K562 (cell line): ENCODE results near the gene PI4KA. TPM values are rescaled to one million over a fixed set of nuclear protein-coding genes. Genes with fewer than 3 reads are reported as not detected.

Source experiments
- ADNP ChIP-seq: fragments of 200-800 bp; sonication (Bioruptor generic); IDR thresholded peaks from 2 replicates; pipeline ENCODE4 v1.6.1; 2016; ENCODE audit warnings: missing genetic modification characterization, missing compliant biosample characterization
- CBX5 ChIP-seq: IDR thresholded peaks from 2 replicates; pipeline ENCODE4 v1.6.1; 2014; ENCODE audit warnings: low read depth, borderline replicate concordance
- CTCF ChIP-seq, 3 experiments: IDR thresholded peaks in 2 of 3; conservative IDR thresholded peaks in 1 of 3; 2 replicates each; pipeline ENCODE4 v1.5.1; 2011 to 2012; ENCODE audit warnings: low read length in 3 of 3, mild to moderate bottlenecking in 3 of 3, control low read depth in 2 of 3, improper control_type of control experiment in 1 of 3, inconsistent platforms in 1 of 3, low read depth in 1 of 3, mixed read lengths in 1 of 3, moderate library complexity in 1 of 3; ENCODE audit not compliant: insufficient read depth in 2 of 3
- DMBX1 ChIP-seq: fragments of 250-450 bp; sonication (Bioruptor Pico); IDR thresholded peaks from 2 replicates; pipeline ENCODE4 v1.8.0; 2022; ENCODE audit warnings: inconsistent platforms, mild to moderate bottlenecking, moderate library complexity, borderline replicate concordance
- ETV6 ChIP-seq, 3 experiments: fragments of 150-350 bp in 1 of 3; sonication (generic) in 1 of 3; formaldehyde crosslinking in 1 of 3; IDR thresholded peaks; 2 replicates each; pipeline versions ENCODE4 v1.6.1 to v1.8.0; 2014 to 2022; ENCODE audit warnings: borderline replicate concordance in 2 of 3, low read depth in 2 of 3, antibody characterized with exemption in 1 of 3, low read length in 1 of 3, mild to moderate bottlenecking in 1 of 3, missing genetic modification reagents in 1 of 3
- EWSR1 ChIP-seq: fragments of 450-650 bp; IDR thresholded peaks from 2 replicates; pipeline ENCODE4 v1.6.1; 2018; ENCODE audit warnings: borderline replicate concordance, mild to moderate bottlenecking, low read depth, moderate library complexity; ENCODE audit not compliant: partially characterized antibody
- FOXP4 ChIP-seq: sonication (generic); formaldehyde crosslinking; IDR thresholded peaks from 2 replicates; pipeline ENCODE4 v1.8.0; 2022; ENCODE audit warnings: mild to moderate bottlenecking, missing genetic modification reagents, borderline replicate concordance
- IFI16 ChIP-seq: fragments of 250-450 bp; sonication (Bioruptor Pico); IDR thresholded peaks from 2 replicates; pipeline ENCODE4 v2.1.2; 2022; ENCODE audit warnings: mild to moderate bottlenecking, inconsistent platforms
- KDM5B ChIP-seq: fragments of 200-600 bp; sonication (generic); IDR thresholded peaks from 2 replicates; pipeline ENCODE4 v1.6.1; 2012; ENCODE audit warnings: low read depth, mild to moderate bottlenecking, moderate library complexity, low read length, control low read depth, inconsistent platforms; ENCODE audit not compliant: insufficient replicate concordance
- MCM7 ChIP-seq, 2 experiments: fragments of 450-650 bp; IDR thresholded peaks; 2 replicates each; pipeline ENCODE4 v1.6.1; 2016 to 2018
- PTTG1 ChIP-seq: fragments of 450-650 bp; IDR thresholded peaks from 2 replicates; pipeline ENCODE4 v1.6.1; 2016; ENCODE audit warnings: low read depth, mild to moderate bottlenecking, missing genetic modification characterization, missing compliant biosample characterization
- SMARCA5 ChIP-seq: fragments of 450-650 bp; IDR thresholded peaks from 2 replicates; pipeline ENCODE4 v1.6.1; 2016
- SMARCE1 ChIP-seq: fragments of 450-650 bp; IDR thresholded peaks from 2 replicates; pipeline ENCODE4 v1.7.1; 2016; ENCODE audit warnings: mild to moderate bottlenecking
- SREBF1 ChIP-seq: fragments of 150-350 bp; IDR thresholded peaks from 2 replicates; pipeline ENCODE4 v1.6.1; 2014; ENCODE audit warnings: antibody characterized with exemption, low read depth, low read length, borderline replicate concordance
- ZBTB34 ChIP-seq: fragments of 250-450 bp; sonication (Bioruptor Pico); IDR thresholded peaks from 2 replicates; pipeline ENCODE4 v1.8.0; 2021; ENCODE audit warnings: mild to moderate bottlenecking, moderate library complexity
- ZBTB8A ChIP-seq: fragments of 450-650 bp; IDR thresholded peaks from 2 replicates; pipeline ENCODE4 v1.6.1; 2018; ENCODE audit warnings: mild to moderate bottlenecking, moderate library complexity; ENCODE audit not compliant: partially characterized antibody
- ZNF133 ChIP-seq: fragments of 250-450 bp; sonication (Bioruptor Pico); IDR thresholded peaks from 2 replicates; pipeline ENCODE4 v1.4.0; 2020; ENCODE audit warnings: mild to moderate bottlenecking
- ZNF384 ChIP-seq: IDR thresholded peaks from 2 replicates; pipeline ENCODE4 v1.6.1; 2012; ENCODE audit warnings: low read depth, low read length, improper control_type of control experiment
- ZNF57 ChIP-seq: fragments of 450-650 bp; formaldehyde crosslinking; IDR thresholded peaks from 2 replicates; pipeline ENCODE4 v1.4.0; 2020; ENCODE audit warnings: mild to moderate bottlenecking, moderate library complexity
- ZNF830 ChIP-seq: fragments of 250-450 bp; sonication (Bioruptor Pico); IDR thresholded peaks from 2 replicates; pipeline ENCODE4 v1.5.0; 2021; ENCODE audit warnings: mild to moderate bottlenecking
- ZSCAN29 ChIP-seq: fragments of 450-650 bp; IDR thresholded peaks from 2 replicates; pipeline ENCODE4 v1.6.1; 2017
- polyA plus RNA-seq, 8 experiments: library from polyadenylated mRNA; depleted of rRNA in 4 of 8; stranded (reverse) in 5 of 8; unstranded in 3 of 8; fragments of >200 nt; fragmentation: Nextera tagmentation in 2 of 8; fragmentation: Illumina TruSeq in 1 of 8; extraction: Ambion mirVana in 2 of 8; extraction: Trizol in 1 of 8; gene quantifications; 2 replicates each; pipeline versions ENCODE4 v1.2.1 to v1.2.3, GENCODE V29; 2011 to 2014; ENCODE audit warnings: inconsistent platforms in 1 of 8, missing spikeins in 1 of 8
- total RNA-seq, 7 experiments: library from RNA; depleted of rRNA in 6 of 7; stranded (reverse); fragments of >200 nt in 6 of 7; fragmentation: Illumina TruSeq in 2 of 7; extraction: Trizol in 2 of 7; gene quantifications; 2 replicates each; pipeline versions ENCODE4 v1.2.1 to v1.2.3, GENCODE V29; 2011 to 2021; ENCODE audit warnings: low replicate concordance in 1 of 7
- TF ChIP-seq, protein P1 (sequence below): fragments of 450-650 bp; formaldehyde crosslinking; conservative IDR thresholded peaks from 2 replicates; pipeline ENCODE4 v1.4.0; 2022; ENCODE audit warnings: mild to moderate bottlenecking, missing genetic modification characterization

The PI4KA gene
- total and polyA plus RNA-seq, 9 of the 15 experiments (the other 6 are each of a cell fraction or from before 2014, with no cell fraction given) = 7.3 to 187 (median 84.7) TPM

- TF ChIP-seq ZNF57 (CRISPR knock-in tag) (no peak), SMARCE1 (peak; percentile 35), ZBTB8A (no peak), ADNP (no peak), KDM5B (peak; percentile 46), IFI16 (CRISPR knock-in tag) (no peak), CBX5 (no peak), ZSCAN29 (no peak), EWSR1 (no peak), ZNF830 (CRISPR knock-in tag) (no peak), ETV6 (IDR thresholded peaks at IDR 0.05; ENCODE audit: borderline replicate concordance in 1 of 2, low read depth in 2 of 2, low read length in 1 of 2) (no peak), ETV6 (CRISPR knock-in tag; IDR thresholded peaks at IDR 0.05; ENCODE audit: borderline replicate concordance) (no peak), MCM7 (IDR thresholded peaks at IDR 0.05) (no peak; a peak in 1 of 4 replicates), ZNF133 (CRISPR knock-in tag) (no peak), SMARCA5 (no peak; the same call in 1 of the 2 replicates), ZNF384 (no peak), SREBF1 (no peak), ZBTB34 (CRISPR knock-in tag) (no peak), DMBX1 (CRISPR knock-in tag) (no peak), FOXP4 (no peak), CTCF (IDR thresholded peaks at IDR 0.05 in 2 of 3, conservative IDR thresholded peaks at IDR 0.05 in 1 of 3; ENCODE audit: insufficient read depth in 2 of 3, low read depth in 1 of 3, low read length in 3 of 3) (no peak), PTTG1 (no peak)
- TF ChIP-seq, protein P1, sequence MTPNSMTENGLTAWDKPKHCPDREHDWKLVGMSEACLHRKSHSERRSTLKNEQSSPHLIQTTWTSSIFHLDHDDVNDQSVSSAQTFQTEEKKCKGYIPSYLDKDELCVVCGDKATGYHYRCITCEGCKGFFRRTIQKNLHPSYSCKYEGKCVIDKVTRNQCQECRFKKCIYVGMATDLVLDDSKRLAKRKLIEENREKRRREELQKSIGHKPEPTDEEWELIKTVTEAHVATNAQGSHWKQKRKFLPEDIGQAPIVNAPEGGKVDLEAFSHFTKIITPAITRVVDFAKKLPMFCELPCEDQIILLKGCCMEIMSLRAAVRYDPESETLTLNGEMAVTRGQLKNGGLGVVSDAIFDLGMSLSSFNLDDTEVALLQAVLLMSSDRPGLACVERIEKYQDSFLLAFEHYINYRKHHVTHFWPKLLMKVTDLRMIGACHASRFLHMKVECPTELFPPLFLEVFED (CRISPR knock-in tag) = peak; percentile 91
Measured at GRCh38 chr22:20658433-20659222, 200.0 kb downstream of the PI4KA start (continued).
